AML-193 (cell line): ENCODE results near the gene AFAP1.

Source experiments
- DNase-seq, 2 experiments: peaks; one replicate each; lab custom pipeline; 2025; lab: John Stamatoyannopoulos, UW

Gene AFAP1

DNA sequence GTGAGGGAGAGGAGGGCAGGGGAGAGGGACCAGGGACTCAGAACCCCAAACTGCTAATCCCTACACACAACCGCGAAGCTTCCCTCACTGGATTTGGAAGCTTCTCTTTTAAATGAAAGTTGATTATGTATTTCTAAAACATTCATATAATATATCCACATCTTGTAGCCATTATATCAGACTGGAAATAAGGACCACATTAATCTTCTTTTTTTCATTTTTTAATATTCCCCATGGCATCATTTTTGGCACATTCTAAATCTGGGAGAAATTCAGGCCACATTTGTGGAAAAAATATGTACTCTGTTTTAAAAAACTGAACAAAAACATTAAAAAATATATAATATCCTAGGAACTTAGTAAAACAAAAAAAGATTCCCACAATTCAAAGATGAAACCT is 97.8 kb downstream of the AFAP1 start:
- DNase-seq, result no peak

DNA sequence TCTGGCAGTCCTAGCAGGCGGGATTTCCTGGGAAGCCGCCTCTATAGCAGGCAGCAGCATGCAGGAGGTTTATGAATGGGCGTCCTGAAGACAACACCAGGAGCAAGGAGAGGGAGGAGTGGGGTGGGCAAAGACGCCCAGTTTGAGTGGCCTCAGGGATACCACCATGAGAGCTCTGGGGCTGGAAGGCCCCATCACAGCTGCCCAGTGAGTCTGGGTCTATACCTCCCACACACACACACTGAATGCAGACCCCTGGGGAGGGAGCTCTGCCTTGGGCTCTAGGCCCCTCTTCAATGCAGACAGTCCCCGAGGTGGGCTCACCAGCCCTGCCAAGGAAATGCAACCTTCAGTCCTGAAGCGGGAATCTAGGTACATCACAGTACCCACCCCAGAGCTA is 98.6 kb downstream of the AFAP1 start:
- DNase-seq, result no peak

DNA sequence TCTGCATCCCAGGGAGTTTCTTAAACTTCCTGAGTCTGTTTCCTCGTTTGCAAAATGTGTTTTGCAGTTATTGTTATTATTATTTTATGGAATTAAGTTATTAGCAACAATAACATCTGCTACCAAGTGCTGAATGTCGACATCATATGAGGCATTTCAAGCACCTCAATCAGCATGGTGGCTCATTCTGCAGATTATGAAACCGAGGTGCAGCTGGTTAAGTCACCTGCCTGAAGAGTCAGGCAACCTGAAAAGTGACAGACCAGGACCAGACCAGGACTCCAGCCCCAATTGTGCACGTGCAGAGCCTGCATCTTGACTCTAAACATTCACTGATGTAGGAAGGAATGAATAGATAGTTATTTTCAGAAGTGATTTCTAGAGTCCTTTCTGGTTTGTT is 99.8 kb downstream of the AFAP1 start:
- DNase-seq, result no peak

DNA sequence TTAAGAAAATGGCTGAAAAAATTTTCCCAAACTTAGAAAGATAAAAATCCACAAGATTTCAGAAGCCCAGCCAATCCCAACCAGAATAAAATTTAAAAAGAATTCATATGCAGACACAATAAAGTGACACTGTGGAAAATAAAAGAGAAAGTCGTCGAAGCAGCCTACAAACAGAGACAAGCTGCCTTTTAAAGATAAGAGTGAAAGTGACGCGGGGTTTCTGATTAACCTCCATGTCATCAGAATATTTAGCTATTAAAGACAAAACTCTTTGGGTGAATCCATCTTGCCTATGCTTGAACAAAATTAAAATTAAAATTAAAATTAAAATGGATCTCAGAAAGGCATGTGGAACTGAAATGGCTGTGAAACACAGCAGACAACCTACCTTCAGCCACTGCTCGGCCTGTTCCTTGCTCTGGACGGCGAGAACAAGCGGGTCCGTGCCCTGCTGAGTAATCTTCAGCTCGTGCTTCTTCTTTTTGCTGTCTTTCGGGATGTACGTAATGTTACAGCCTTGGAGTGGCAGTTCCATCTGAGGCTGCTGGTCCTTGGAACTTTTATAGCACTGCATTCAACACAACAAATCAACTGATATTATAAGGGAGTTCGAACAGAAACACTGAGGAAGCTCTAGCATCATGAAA is 101.4 kb downstream of the AFAP1 start:
- DNase-seq, result no peak

DNA sequence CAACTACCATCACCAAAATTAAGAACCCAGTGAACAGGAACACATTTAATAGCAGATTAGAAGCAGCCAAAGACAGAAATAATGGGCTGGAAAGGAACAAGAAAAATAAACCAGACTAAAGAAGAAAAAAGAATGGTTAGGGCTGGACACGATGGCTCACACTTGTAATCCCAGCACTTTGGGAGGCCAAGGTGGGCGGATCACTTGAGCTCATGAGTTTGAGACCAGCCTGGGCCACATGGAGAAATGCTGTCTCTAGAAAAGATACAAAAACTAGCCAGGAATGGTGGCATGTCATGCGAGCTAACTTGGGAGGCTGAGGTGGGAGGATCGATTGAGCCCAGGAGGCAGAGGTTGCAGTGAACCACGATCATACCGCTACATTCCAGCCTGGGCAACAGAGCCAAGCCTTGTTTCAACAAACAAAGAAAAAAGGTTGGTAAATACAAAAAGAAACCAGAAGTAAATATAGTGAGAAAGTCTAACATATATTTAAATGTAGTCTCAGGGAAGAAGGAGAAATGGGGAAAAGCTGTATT is 102.0 kb downstream of the AFAP1 start:
- no peak for DNase-seq

DNA sequence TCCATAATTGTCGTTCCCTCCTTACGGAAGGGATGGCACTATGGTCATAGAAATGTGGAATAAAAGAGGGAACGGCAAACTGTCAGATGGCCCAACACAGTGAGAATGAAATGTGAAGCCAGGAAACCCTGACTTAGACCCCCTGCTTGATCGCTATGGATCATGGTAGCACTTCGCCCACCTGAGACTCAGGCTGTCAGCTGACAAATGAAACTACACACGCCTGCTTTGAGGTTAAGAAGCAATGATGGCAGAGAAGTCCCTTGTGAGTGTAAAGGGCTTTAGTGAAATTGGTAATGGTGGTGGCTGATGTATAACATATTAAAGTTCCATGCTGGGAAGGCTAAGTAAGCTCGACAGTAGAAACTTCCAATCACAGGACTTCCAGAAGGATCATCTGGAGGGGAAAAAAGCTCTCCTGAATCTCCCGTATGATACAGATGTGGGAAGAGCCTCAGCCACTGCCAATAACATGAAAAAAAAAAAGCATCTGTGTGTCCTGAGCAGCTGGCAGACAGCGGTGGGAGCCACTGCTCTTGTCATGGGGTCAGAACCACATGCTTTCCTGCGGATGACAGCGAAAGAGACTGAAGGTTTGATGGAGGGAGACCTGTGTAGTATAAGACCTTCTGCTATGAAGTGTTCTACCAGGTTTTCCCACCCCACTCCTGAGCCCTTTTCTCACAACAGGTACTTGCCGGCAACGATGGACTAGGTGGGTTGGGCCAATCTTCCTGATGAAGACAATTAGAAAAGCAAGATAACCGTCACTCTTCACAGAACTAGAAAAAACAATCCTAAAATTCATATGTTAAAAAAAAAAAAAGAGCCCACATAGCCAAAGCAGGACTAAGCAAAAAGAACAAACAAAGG is 107.6 kb downstream of the AFAP1 start:
- DNase-seq, result no peak

DNA sequence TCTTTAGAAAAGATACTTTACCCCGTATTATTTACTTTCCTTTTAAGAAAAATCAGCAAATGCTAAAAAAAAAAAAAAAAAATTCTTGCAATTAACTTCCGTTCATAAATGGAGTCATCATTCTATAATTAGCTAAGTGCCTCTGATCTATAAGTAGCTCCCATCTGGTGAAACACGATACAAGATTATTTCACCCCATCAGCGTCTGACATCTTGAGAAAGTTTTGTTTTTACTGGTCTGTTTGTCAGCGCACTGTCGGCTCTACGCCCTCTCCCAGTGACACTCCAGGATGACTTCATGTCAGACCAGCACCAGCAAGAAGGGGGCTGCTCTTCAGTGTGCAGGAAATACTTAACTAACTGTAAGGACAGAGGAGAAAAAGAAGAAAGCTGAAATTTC is 108.3 kb downstream of the AFAP1 start:
- no peak for DNase-seq

DNA sequence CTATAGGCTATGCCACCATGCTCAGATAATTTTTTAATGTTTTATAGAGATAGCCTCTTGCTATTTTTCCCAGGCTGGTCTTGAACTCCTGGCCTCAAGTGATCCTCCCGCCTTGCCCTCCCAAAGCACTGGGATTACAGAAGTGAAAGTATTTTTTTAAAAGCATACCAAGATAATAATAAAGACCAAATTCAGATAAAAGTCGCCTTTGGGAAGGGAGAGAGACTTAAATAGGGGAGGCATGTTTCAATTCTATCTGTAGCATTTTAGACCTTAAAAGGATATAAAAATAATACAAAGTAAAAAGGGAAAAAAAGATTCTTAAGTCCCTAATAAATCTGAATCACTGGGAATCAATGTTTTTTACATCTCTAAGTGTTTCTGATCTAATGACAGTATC is 108.9 kb downstream of the AFAP1 start:
- no peak for DNase-seq

DNA sequence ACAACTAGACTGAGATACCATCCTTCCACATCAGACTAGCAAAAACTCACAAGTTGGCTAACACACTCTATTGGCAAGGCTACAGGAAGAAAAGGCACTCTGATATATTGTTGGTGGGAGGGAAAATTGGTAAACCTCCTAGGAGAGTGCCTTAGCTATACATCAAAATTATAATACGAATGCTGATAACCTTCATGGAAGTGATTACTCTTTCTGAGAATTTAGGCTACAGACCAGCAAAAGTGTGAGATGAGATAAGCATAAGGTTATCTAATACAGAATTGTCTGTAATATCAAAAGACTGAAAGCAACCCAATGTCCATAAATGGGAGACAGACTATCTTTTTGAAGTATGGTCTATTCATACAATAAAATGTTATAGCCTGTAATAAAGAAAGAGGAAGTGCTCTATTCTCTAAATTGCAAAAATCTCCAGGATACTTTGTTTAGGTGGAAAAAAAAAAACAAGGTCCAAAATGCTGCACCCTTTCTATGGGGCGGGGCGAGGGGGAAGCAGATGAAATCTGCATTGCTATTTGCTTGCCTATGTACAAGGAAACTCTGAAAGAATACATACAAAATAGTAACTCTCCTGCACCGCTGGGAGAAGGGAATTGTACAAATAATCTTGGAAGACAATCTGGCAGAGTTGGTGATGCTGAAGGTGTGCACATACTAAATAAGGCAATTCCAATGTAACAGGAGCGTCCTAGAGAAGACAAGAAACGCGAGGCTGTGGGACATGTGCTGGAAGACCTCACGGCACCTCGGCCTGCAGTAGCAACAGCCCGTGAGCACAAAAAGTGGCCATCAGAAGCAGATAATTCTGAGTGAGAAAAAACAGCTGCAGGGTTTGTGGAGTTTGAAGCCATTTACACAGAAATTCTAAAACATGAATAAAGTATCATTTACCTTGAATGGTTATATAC is 109.7 kb downstream of the AFAP1 start:
- no peak for DNase-seq

DNA sequence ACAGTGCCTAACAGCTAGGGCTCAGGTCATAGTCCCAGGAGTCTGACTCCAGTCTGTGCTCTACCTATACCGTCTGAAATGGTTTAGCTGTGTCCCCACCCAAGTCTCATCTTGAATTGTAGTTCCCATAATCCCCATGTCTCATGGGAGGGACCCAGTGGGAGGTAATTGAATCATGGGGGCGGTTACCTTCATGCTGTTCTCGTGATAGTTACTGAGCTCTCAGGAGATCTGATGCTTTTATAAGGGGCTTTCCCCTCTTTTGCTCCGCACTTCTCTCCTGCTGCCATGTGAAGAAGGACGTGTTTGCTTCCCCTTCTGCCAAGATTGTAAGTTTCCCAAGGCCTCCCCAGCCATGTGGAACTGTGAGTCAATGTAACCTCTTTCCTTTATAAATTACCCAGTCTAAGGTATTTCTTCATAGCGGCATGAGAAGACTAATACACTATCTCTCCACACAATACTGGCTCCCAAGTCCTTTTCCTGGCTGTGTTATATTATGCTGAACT is 110.8 kb downstream of the AFAP1 start:
- DNase-seq, result no peak

DNA sequence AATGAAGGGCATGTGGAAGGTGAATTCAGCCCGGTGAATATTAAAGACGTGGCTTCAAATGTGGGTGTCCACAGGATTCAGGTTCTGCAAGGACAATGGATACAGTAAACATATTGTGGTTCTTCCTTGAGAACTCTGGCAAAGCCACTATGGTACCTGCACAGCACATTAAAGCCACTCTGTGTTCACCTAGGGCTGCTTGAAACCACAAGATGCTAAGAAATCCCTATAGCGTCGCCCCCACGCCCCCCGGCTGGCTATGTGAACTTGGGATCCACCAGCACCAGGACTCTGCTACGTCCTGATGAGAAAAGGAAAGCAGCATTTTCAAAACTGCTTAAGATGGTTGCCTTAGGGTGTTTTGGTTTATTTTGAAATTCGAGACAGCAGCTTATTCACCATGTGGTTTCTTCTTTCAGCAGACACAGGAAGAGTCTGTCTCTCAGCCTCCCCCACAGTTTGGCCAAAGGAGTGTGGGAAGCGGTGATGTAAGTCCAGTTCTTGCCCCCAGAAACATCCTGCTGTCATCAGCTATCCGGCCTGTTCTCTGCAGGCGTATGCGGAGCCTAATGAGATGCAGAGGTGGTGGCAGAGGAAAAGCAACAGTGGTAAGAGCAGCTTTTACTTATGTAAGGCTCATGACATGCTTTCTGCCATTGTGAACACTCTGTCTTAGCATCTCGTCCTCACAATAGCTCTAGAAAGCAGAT is 111.5 kb downstream of the AFAP1 start:
- DNase-seq, result peak; percentile 90 to 95

DNA sequence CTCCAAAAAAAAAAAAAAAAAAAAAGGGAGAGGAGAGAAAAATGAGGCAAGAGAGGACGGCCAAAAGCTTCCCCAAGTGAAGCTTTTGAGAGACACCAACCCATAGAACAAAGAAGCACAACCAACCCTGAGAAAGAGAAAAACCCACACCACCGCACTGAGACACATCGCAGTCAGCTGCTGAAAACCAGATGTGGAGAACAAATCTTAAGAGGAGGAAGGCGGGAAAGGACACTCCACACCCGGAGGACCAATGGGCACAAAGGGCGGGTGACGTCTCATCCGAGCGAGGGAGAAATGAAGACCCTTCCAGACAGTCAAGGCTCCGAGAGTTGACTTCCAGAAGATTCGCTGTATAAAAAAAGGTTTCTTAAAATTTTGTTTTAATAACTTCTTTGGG is 112.1 kb downstream of the AFAP1 start:
- DNase-seq, result no peak

DNA sequence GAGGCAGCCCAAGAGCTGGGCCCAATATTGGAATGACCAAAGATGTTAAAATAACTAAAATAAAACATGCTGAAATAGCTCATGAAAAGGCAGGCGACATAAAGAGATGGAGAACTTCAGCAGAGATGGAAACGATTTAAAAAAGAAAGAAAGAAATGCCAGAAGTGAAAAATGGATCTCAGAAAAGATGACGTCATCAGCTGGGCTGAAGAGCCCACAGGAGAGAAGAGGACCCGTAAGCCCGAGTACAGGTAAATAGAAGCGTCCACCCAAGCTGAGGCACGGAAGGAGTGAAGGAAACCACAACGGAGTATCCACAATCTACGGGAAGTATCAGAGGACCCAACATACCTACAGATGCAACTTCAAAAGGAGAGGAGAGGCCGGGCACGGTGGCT is 112.8 kb downstream of the AFAP1 start:
- no peak for DNase-seq

DNA sequence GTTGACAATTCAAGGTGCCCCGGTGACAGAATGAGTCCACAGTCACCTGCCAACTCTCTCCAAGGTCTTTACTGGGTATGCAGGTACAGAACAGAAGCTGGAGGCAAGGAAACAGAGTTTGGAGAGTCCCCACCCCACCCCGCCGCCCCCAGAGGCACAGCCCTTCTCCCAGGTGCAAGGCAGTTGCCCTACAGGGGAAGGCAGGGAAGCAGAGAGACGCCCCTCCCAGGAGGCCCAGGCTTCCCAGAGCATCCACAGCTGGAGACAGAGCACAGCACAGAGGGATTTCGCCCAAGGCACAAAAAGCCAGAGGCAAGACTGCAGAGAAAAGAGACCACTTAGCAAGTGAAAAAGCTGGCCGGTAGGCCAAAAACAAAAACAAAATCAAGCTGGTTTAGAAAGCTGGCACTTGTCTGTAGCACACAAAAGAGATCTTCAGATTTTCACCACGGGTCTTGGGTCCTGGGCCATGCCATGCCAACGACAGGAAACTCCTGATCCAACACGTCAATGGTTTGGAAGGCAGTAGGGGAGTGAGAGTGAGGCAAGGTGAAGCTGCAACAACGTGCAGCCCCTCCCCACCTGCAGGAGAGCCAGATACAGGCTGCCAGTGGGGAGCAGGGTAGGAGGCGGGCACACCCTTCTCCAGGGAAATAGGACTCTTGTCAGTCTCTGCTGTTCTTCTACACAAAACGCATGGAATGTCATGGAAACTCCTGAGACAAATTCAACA is 113.3 kb downstream of the AFAP1 start:
- no peak for DNase-seq

DNA sequence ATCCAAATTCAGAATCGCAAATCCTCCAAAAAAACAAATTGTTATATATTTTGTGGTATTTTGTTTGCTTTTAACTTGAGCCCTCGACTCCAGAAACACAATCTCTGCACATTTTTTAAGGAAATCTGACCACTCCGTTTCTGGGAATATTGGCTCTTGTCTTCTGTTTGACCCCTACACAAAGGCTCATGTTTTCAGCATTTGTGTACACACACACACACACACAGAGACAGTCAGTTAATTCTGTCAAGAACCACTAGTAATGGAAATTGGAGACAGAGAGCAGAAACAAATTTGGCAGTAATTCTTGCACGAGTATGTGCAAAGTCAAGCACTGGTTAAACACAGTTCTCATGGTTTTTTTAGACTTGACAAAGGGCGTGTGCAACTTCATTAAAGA is 115.4 kb downstream of the AFAP1 start:
- no peak for DNase-seq

DNA sequence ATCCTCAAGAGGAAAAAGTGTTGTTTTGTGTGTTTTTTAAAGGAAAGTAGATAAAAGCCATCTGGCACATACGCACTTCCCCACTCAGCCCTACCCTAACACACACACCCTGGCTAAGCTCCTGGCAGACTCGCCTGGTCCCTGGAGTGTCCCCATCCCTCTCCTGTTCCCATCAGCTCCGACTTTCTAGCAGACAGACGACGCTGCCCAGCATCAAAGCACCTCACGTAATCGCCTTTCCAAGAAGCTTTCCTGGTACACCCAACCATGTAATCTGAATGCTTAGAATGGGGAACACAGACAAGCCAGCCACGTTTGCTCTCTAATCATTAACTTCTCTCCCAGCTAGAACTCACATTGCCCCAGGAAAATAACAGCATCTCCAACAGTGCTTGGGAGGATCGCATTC is 116.2 kb downstream of the AFAP1 start:
- no peak for DNase-seq

DNA sequence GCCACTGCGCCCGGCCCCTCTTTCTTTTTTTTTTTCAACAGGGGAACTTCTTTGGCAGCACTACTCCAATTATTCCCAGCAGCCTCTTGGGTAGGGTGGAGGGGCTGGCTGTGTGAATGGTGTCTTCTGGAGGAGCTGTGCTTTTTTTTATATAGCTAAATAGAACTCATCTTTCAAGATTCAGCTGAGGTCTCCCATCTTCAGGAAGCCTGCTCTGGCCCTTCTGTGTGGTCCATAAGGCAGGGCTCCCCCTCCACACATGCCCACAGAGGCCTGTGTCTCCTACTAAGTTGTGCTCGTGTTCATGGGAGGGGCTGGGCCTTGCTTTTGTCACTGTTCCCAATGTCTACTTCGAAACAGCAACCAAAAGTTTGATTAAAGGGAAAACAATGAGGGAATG is 116.8 kb downstream of the AFAP1 start:
- DNase-seq, result no peak

DNA sequence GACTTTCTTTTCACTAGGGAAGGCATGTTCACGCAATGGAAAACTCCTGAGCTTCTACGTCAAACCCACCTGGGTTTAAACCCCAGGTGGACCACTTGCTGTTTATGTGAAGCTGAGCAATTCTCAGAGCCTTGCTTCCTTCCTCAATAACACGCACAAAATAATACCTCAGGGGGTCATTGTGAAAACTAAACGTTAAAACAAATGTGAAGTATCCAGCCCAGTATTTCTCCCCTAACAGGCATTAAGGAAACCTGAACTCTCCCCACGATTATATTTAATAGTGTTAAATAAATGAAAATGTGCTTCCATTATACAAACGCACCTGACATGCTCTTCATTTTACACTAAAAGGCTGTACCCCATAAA is 117.5 kb downstream of the AFAP1 start:
- DNase-seq, result no peak

DNA sequence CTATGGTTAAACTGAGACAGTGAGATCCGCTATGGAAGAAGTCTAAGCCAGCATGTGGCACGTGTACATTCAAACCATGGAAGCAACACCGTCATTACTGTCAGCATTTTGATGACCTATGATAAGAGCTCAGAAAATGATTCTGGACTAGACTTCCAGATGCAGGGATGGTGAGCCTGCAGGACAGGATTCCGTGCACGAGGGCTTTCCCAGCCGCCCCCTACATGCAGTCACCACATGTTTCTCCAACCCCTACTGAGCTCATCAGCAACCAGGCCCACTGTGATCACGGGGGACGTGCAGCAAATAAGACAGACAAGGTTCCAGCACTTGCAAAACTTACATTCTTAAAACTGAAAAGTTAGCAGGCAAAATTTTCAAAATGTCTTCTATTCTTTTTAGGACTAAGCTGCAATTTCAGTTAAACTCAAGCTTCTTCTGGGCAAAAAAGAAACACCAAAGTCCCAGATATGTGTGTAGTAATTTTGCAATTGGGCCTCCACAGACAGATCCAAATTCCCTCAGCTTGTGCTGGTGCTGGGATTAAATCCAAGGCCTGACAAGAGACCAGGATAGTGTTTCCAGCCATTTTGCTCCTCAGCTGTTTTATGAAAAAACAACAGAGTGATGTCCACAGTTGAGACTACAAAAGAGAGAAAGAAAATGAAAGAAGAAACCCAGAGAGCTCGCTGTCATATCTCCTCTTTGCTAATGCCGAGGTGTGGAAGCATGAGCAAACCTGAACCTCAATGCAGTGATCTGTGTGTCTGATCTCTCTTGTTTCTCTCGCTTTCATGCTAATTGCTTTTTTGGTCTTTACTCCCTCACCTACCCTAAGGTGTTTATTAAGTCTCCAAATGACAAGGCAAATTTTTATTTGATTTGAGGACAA is 118.2 kb downstream of the AFAP1 start:
- DNase-seq, result no peak
